Measurements from ENCODE around the gene MGLL.

The MGLL gene

GRCh38 chr3:127740136-127740915 is 82.0 kb downstream of the MGLL start:
- no peak for DNase-seq (ENCODE audit: low read depth)

- no peak for DNase-seq (ENCODE audit: low read depth)
Observed at GRCh38 chr3:127739347-127740135, 82.8 kb downstream of the MGLL start.

- DNase-seq (ENCODE audit: low read depth), result no peak
Observed at GRCh38 chr3:127738192-127738840, 84.0 kb downstream of the MGLL start.

- DNase-seq (ENCODE audit: low read depth), result no peak
Observed at GRCh38 chr3:127736801-127737539, 85.3 kb downstream of the MGLL start.

GRCh38 chr3:127735767-127736693 is 86.3 kb downstream of the MGLL start:
- DNase-seq (ENCODE audit: low read depth), result no peak

GRCh38 chr3:127734754-127735473 is 87.4 kb downstream of the MGLL start:
- no peak for DNase-seq (ENCODE audit: low read depth)

- no peak for DNase-seq (ENCODE audit: low read depth)
Observed at GRCh38 chr3:127734181-127734720, 88.1 kb downstream of the MGLL start.

GRCh38 chr3:127733781-127734180 is 88.5 kb downstream of the MGLL start:
- DNase-seq (ENCODE audit: low read depth), result no peak

- no peak for DNase-seq (ENCODE audit: low read depth)
Observed at GRCh38 chr3:127732879-127733350, 89.4 kb downstream of the MGLL start.

- no peak for DNase-seq (ENCODE audit: low read depth)
Observed at GRCh38 chr3:127732303-127732702, 90.0 kb downstream of the MGLL start.

GRCh38 chr3:127731546-127732289 is 90.6 kb downstream of the MGLL start:
- DNase-seq (ENCODE audit: low read depth), result no peak

GRCh38 chr3:127730666-127731295 is 91.5 kb downstream of the MGLL start:
- DNase-seq (ENCODE audit: low read depth), result no peak

- no peak for DNase-seq (ENCODE audit: low read depth)
Observed at GRCh38 chr3:127730171-127730570, 92.1 kb downstream of the MGLL start.

- no peak for DNase-seq (ENCODE audit: low read depth)
Observed at GRCh38 chr3:127729556-127730056, 92.7 kb downstream of the MGLL start.

- DNase-seq (ENCODE audit: low read depth), result no peak
Observed at GRCh38 chr3:127728417-127729015, 93.8 kb downstream of the MGLL start.

GRCh38 chr3:127726894-127727293 is 95.4 kb downstream of the MGLL start:
- no peak for DNase-seq (ENCODE audit: low read depth)

- no peak for DNase-seq (ENCODE audit: low read depth)
Observed at GRCh38 chr3:127723011-127723567, 99.2 kb downstream of the MGLL start.

Measured in stimulated activated CD8-positive, alpha-beta memory T cell treated with anti-CD3 and anti-CD28 coated beads, Interleukin-15, amount 100 ng/mL, for 1 hour (primary cell).